ENCODE results near the gene TCF4. TPM values are rescaled to one million over a fixed set of nuclear protein-coding genes. Genes with fewer than 3 reads are reported as not detected.

The TCF4 gene
- total RNA-seq, 1 donor from 2014 or later: 205 TPM

GRCh38 chr18:55421308-55421614 lies 166.7 kb downstream of the TCF4 start:
- H3K4me3 ChIP-seq (ENCODE audit: low read length in 3 of 3): peak overlapping the region; percentile 57 to 81 (median 63)
- H3K4me1 ChIP-seq (ENCODE audit: control insufficient read depth in 3 of 3, insufficient read depth in 3 of 3, low read length in 3 of 3): peaks cover 6 to 44% (median 11%) of the 10 kb centered on the region in 3 donors
- peak overlapping the region; percentile 79 for H3K27ac ChIP-seq (ENCODE audit: low read depth, low read length)

GRCh38 chr18:55420665-55421307 lies 167.2 kb downstream of the TCF4 start:
- peaks cover 6 to 45% (median 11%) of the 10 kb centered on the region in 3 donors for H3K4me1 ChIP-seq (ENCODE audit: control insufficient read depth in 3 of 3, insufficient read depth in 3 of 3, low read length in 3 of 3)
- no peaks in the 10 kb centered on the region for H3K27me3 ChIP-seq (ENCODE audit: control insufficient read depth in 3 of 3, insufficient read depth in 3 of 3, low read length in 3 of 3)
- H3K27ac ChIP-seq (ENCODE audit: low read depth, low read length): peak overlapping the region; percentile 79
- no peaks in the 10 kb centered on the region for H3K9me3 ChIP-seq (ENCODE audit: control insufficient read depth in 3 of 3, low read length in 3 of 3)
- no peaks in the 10 kb centered on the region for H3K36me3 ChIP-seq (ENCODE audit: control insufficient read depth in 3 of 3, insufficient read depth in 3 of 3, low read length in 3 of 3)
- peak overlapping the region; percentile 57 to 81 (median 63) for H3K4me3 ChIP-seq (ENCODE audit: low read length in 3 of 3)
- peak overlapping the region; percentile 75 to 85 (median 77) for H3K9ac ChIP-seq (ENCODE audit: low read depth in 1 of 3, low read length in 3 of 3)

More at GRCh38 chr18:55421308-55421614, 166.7 kb downstream of the TCF4 start:
- Histone ChIP-seq H3K9me3 (ENCODE audit: control insufficient read depth in 3 of 3, low read length in 3 of 3) (no peaks in the 10 kb centered on the region), H3K9ac (ENCODE audit: low read depth in 1 of 3, low read length in 3 of 3) (peak overlapping the region; percentile 75 to 85 (median 77)), H3K27me3 (ENCODE audit: control insufficient read depth in 3 of 3, insufficient read depth in 3 of 3, low read length in 3 of 3) (no peaks in the 10 kb centered on the region), H3K36me3 (ENCODE audit: control insufficient read depth in 3 of 3, insufficient read depth in 3 of 3, low read length in 3 of 3) (no peaks in the 10 kb centered on the region)

DNA sequence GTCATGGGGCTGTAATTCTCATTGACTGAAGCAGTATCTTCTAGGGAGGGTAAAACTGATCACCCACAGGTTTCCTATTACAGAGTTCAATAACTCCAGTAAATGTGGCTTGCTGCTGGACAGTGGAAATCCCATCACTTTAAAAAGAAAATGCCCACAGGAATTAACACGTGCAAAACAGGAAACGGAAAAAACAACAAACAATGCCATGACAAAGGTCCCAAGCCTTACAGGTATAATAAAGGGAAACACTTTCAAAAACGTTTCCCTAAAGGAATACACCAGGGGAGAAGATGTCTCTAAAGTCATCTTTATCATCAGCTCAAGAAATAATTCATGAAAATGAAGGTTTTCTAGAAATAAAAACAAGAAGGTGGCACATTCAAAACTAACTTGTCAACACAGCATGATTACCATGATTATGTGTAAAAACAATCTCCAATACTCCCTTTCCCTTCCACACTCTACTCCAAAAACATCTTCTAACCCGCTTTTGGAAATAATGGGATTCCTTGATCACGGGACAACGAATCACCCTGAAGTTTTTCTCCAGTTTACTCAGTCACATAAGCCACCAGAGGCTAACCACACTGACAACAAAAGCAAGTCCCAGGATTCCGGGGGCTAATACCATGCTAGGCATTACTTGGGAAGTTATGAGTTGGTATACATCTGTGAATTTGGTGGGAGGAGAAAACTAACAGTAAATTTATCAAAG lies 167.9 kb downstream of the TCF4 start:
- Histone ChIP-seq H3K36me3 (ENCODE audit: control insufficient read depth in 3 of 3, insufficient read depth in 3 of 3, low read length in 3 of 3) (no peaks in the 10 kb centered on the region), H3K4me1 (ENCODE audit: control insufficient read depth in 3 of 3, insufficient read depth in 3 of 3, low read length in 3 of 3) (peaks cover 8 to 45% (median 11%) of the 10 kb centered on the region in 3 donors), H3K27me3 (ENCODE audit: control insufficient read depth in 3 of 3, insufficient read depth in 3 of 3, low read length in 3 of 3) (no peaks in the 10 kb centered on the region), H3K9me3 (ENCODE audit: control insufficient read depth in 3 of 3, low read length in 3 of 3) (no peaks in the 10 kb centered on the region), H3K27ac (ENCODE audit: low read depth, low read length) (peak overlapping the region; percentile 79), H3K4me3 (ENCODE audit: low read length in 3 of 3) (peak overlapping the region; percentile 57 to 81 (median 63)), H3K9ac (ENCODE audit: low read depth in 1 of 3, low read length in 3 of 3) (peak overlapping the region; percentile 75 to 85 (median 77))

- peak overlapping the region; percentile 75 to 85 (median 77) for H3K9ac ChIP-seq (ENCODE audit: low read depth in 1 of 3, low read length in 3 of 3)
- no peaks in the 10 kb centered on the region for H3K9me3 ChIP-seq (ENCODE audit: control insufficient read depth in 3 of 3, low read length in 3 of 3)
- peaks cover 8 to 51% (median 11%) of the 10 kb centered on the region in 3 donors for H3K4me1 ChIP-seq (ENCODE audit: control insufficient read depth in 3 of 3, insufficient read depth in 3 of 3, low read length in 3 of 3)
- H3K27ac ChIP-seq (ENCODE audit: low read depth, low read length): peak overlapping the region; percentile 79
- no peaks in the 10 kb centered on the region for H3K27me3 ChIP-seq (ENCODE audit: control insufficient read depth in 3 of 3, insufficient read depth in 3 of 3, low read length in 3 of 3)
- peak overlapping the region; percentile 57 to 81 (median 63) for H3K4me3 ChIP-seq (ENCODE audit: low read length in 3 of 3)
- no peaks in the 10 kb centered on the region for H3K36me3 ChIP-seq (ENCODE audit: control insufficient read depth in 3 of 3, insufficient read depth in 3 of 3, low read length in 3 of 3)
Measured at GRCh38 chr18:55419132-55419946, 168.7 kb downstream of the TCF4 start.

DNA sequence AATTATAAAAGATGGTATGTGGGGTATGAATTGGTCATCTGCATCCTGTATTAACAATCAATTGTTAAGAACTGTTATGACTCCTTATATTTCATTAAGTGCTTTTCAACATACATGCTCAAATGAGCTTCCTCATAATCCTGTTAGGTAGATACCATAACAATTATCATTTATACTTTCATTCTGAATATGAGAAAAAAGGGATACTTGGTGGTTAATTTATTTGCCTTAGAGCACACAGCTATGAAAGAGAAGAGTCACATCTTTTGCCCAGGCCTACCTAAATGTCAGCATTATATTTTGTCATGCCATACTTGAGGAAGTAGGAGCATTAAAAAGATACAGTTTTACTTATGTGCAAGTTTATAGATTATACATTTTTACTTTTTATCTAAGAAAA lies 169.6 kb downstream of the TCF4 start:
- Histone ChIP-seq H3K27me3 (ENCODE audit: control insufficient read depth in 3 of 3, insufficient read depth in 3 of 3, low read length in 3 of 3) (no peaks in the 10 kb centered on the region), H3K9me3 (ENCODE audit: control insufficient read depth in 3 of 3, low read length in 3 of 3) (no peaks in the 10 kb centered on the region), H3K9ac (ENCODE audit: low read depth in 1 of 3, low read length in 3 of 3) (no peak overlapping the region), H3K4me3 (ENCODE audit: low read length in 3 of 3) (no peak overlapping the region), H3K27ac (ENCODE audit: low read depth, low read length) (no peak overlapping the region), H3K4me1 (ENCODE audit: control insufficient read depth in 3 of 3, insufficient read depth in 3 of 3, low read length in 3 of 3) (peaks cover 9 to 50% (median 10%) of the 10 kb centered on the region in 3 donors), H3K36me3 (ENCODE audit: control insufficient read depth in 3 of 3, insufficient read depth in 3 of 3, low read length in 3 of 3) (no peaks in the 10 kb centered on the region)

DNA sequence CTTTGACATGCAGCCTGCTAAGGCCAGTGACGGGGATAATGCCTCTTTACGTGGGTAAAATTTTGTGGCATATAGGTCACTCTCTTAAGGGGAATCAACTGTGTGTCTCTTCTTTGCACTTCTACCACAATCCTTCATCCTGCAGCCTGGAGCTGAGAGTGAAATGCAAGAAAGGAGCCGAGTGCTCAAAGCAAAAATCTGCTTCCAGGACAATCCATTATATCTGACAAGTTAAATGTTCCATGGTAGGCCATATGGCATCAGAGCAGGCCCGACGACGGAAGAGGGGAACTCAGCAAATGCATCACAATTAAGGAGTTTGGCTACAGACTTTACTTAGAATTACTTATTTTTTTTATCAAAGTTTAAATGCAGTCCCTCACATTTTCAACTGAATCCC lies 171.2 kb downstream of the TCF4 start:
- no peaks in the 10 kb centered on the region for H3K27me3 ChIP-seq (ENCODE audit: control insufficient read depth in 3 of 3, insufficient read depth in 3 of 3, low read length in 3 of 3)
- H3K9ac ChIP-seq (ENCODE audit: low read depth in 1 of 3, low read length in 3 of 3): no peak overlapping the region
- H3K36me3 ChIP-seq (ENCODE audit: control insufficient read depth in 3 of 3, insufficient read depth in 3 of 3, low read length in 3 of 3): no peaks in the 10 kb centered on the region
- H3K4me3 ChIP-seq (ENCODE audit: low read length in 3 of 3): peak overlapping the region in 2 of 3 donors; percentile 9 to 39
- H3K4me1 ChIP-seq (ENCODE audit: control insufficient read depth in 3 of 3, insufficient read depth in 3 of 3, low read length in 3 of 3): peaks cover 7 to 45% (median 11%) of the 10 kb centered on the region in 3 donors
- no peak overlapping the region for H3K27ac ChIP-seq (ENCODE audit: low read depth, low read length)
- H3K9me3 ChIP-seq (ENCODE audit: control insufficient read depth in 3 of 3, low read length in 3 of 3): no peaks in the 10 kb centered on the region

DNA sequence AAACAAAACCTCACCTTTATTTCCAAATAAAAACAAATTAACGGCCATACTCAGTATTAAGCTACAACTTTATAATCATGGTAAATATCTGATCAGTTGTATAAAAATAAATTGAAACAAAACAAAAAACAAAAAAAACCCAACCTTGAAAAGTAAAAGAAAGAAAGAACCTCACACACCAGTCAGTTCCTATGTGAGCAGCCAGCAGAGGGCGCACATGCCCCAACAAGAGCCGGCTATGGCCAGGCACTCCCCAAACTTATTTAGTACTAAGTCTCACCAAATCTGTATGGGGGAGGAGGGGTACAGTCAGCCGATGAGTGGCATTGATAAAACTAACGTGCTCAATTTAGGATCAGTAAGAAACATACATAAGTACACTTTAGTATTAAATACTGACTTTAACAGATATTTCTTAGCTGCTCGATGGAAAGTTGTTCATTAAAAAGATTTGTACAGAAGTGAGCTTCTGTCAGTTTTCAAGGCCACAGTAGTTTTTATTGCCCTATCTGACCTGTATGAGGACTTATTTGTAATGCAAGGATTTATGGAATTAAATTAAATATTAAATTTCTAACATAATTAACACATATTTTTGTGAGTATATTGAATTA lies 172.6 kb downstream of the TCF4 start:
- Histone ChIP-seq H3K27ac (ENCODE audit: low read depth, low read length) (no peak overlapping the region), H3K36me3 (ENCODE audit: control insufficient read depth in 3 of 3, insufficient read depth in 3 of 3, low read length in 3 of 3) (no peaks in the 10 kb centered on the region), H3K4me1 (ENCODE audit: control insufficient read depth in 3 of 3, insufficient read depth in 3 of 3, low read length in 3 of 3) (peaks cover 7 to 42% (median 11%) of the 10 kb centered on the region in 3 donors), H3K4me3 (ENCODE audit: low read length in 3 of 3) (no peak overlapping the region), H3K27me3 (ENCODE audit: control insufficient read depth in 3 of 3, insufficient read depth in 3 of 3, low read length in 3 of 3) (no peaks in the 10 kb centered on the region), H3K9me3 (ENCODE audit: control insufficient read depth in 3 of 3, low read length in 3 of 3) (no peaks in the 10 kb centered on the region), H3K9ac (ENCODE audit: low read depth in 1 of 3, low read length in 3 of 3) (peak overlapping the region in 1 of 3 donors; percentile 9)

GRCh38 chr18:55414475-55414874 lies 173.5 kb downstream of the TCF4 start:
- Histone ChIP-seq H3K36me3 (ENCODE audit: control insufficient read depth in 3 of 3, insufficient read depth in 3 of 3, low read length in 3 of 3) (no peaks in the 10 kb centered on the region), H3K4me1 (ENCODE audit: control insufficient read depth in 3 of 3, insufficient read depth in 3 of 3, low read length in 3 of 3) (peaks cover 7 to 34% (median 11%) of the 10 kb centered on the region in 3 donors), H3K27me3 (ENCODE audit: control insufficient read depth in 3 of 3, insufficient read depth in 3 of 3, low read length in 3 of 3) (no peaks in the 10 kb centered on the region), H3K9ac (ENCODE audit: low read depth in 1 of 3, low read length in 3 of 3) (no peak overlapping the region), H3K9me3 (ENCODE audit: control insufficient read depth in 3 of 3, low read length in 3 of 3) (no peaks in the 10 kb centered on the region), H3K27ac (ENCODE audit: low read depth, low read length) (no peak overlapping the region), H3K4me3 (ENCODE audit: low read length in 3 of 3) (no peak overlapping the region)

DNA sequence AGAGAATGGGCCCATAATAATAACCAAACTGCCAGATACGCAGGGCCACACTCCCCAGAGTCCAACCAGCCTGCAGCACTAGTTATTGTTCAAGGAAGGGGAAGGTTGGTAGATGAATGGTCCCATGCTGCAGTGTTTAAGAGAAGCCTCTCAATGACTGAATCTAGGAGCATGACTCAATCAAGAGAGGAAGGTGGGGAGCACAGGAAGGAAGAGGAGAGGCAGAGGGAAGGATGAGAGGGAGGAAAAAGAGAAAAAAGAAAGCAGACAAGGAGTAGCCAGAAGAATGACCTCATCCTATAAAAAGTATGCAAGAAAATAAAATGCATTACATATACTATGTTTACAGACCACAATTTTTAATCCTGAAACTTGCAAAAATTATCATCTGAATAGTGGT lies 174.5 kb downstream of the TCF4 start:
- Histone ChIP-seq H3K9ac (ENCODE audit: low read depth in 1 of 3, low read length in 3 of 3) (no peak overlapping the region), H3K27ac (ENCODE audit: low read depth, low read length) (no peak overlapping the region), H3K9me3 (ENCODE audit: control insufficient read depth in 3 of 3, low read length in 3 of 3) (no peaks in the 10 kb centered on the region), H3K4me1 (ENCODE audit: control insufficient read depth in 3 of 3, insufficient read depth in 3 of 3, low read length in 3 of 3) (peaks cover 7 to 29% (median 11%) of the 10 kb centered on the region in 3 donors), H3K27me3 (ENCODE audit: control insufficient read depth in 3 of 3, insufficient read depth in 3 of 3, low read length in 3 of 3) (no peaks in the 10 kb centered on the region), H3K36me3 (ENCODE audit: control insufficient read depth in 3 of 3, insufficient read depth in 3 of 3, low read length in 3 of 3) (no peaks in the 10 kb centered on the region), H3K4me3 (ENCODE audit: low read length in 3 of 3) (no peak overlapping the region)
